Pulmonary artery endothelial cell (primary cell): ENCODE measurements around the gene XAGE2. TPM values are rescaled to one million over a fixed set of nuclear protein-coding genes. Genes with fewer than 3 reads are reported as not detected.
"Not testable (repeated sequence)": the region's sequence is repeated elsewhere in the genome, so short reads cannot be mapped to it uniquely, and the experiment has no call there.

ENCODE experiments used
- DNase-seq: peaks from one replicate; pipeline ENCODE4 v3.0.0-alpha.2; 2011; ENCODE audit warnings: low read depth, low spot score
- total RNA-seq: library from RNA; depleted of rRNA; stranded (reverse); fragments of >200 nt; gene quantifications from 2 replicates; pipeline ENCODE4 v1.2.3, GENCODE V29; 2014

XAGE2 gene
- total RNA-seq, result not detected in 2 replicates

- no peak for DNase-seq
These were observed at the start of gene XAGE2 for GRCh38 chrX:52368368-52369055. TSS of gene XAGE2 (plus strand) at chrX:52369021. CDS start at chrX:52370015, 994 bp downstream.

GRCh38 chrX:52337410-52337809, 31.4 kb upstream of the XAGE2 start:
- DNase-seq, result no peak

- DNase-seq, result no peak
These were observed 27.3 kb upstream of the XAGE2 start for GRCh38 chrX:52341493-52341892.

- not testable (repeated sequence) for DNase-seq
These were observed 25.7 kb upstream of the XAGE2 start for GRCh38 chrX:52343131-52343530.

- DNase-seq, result not testable (repeated sequence)
These were observed 23.4 kb upstream of the XAGE2 start for GRCh38 chrX:52345402-52345801.

GRCh38 chrX:52346174-52347165, 22.4 kb upstream of the XAGE2 start:
- DNase-seq, result no peak

GRCh38 chrX:52349681-52350080, 19.1 kb upstream of the XAGE2 start:
- DNase-seq, result no peak

GRCh38 chrX:52352551-52352950, 16.3 kb upstream of the XAGE2 start:
- DNase-seq, result no peak

GRCh38 chrX:52353838-52354237, 15.0 kb upstream of the XAGE2 start:
- no peak for DNase-seq

- DNase-seq, result no peak
These were observed 13.7 kb upstream of the XAGE2 start for GRCh38 chrX:52355108-52355507.

- no peak for DNase-seq
These were observed 9.1 kb upstream of the XAGE2 start for GRCh38 chrX:52359614-52360232.

- no peak for DNase-seq
These were observed 6.9 kb upstream of the XAGE2 start for GRCh38 chrX:52361941-52362340.

GRCh38 chrX:52363247-52363883, 5.5 kb upstream of the XAGE2 start:
- no peak for DNase-seq

- DNase-seq, result no peak
These were observed 10.0 kb downstream of the XAGE2 start for GRCh38 chrX:52378870-52379269.

GRCh38 chrX:52380993-52381392, 12.2 kb downstream of the XAGE2 start:
- no peak for DNase-seq

- no peak for DNase-seq
These were observed 41.9 kb downstream of the XAGE2 start for GRCh38 chrX:52410439-52411394.

- DNase-seq, result no peak
These were observed 46.5 kb downstream of the XAGE2 start for GRCh38 chrX:52415304-52415703.

- no peak for DNase-seq
These were observed 48.0 kb downstream of the XAGE2 start for GRCh38 chrX:52416816-52417215.

- no peak for DNase-seq
These were observed 52.1 kb downstream of the XAGE2 start for GRCh38 chrX:52420824-52421443.

GRCh38 chrX:52422884-52423283, 54.1 kb downstream of the XAGE2 start:
- no peak for DNase-seq
